Measurements from ENCODE around the gene CCNL1.
"Not testable (repeated sequence)": the region's sequence is repeated elsewhere in the genome, so short reads cannot be mapped to it uniquely, and the experiment has no call there.

Gene CCNL1

DNA sequence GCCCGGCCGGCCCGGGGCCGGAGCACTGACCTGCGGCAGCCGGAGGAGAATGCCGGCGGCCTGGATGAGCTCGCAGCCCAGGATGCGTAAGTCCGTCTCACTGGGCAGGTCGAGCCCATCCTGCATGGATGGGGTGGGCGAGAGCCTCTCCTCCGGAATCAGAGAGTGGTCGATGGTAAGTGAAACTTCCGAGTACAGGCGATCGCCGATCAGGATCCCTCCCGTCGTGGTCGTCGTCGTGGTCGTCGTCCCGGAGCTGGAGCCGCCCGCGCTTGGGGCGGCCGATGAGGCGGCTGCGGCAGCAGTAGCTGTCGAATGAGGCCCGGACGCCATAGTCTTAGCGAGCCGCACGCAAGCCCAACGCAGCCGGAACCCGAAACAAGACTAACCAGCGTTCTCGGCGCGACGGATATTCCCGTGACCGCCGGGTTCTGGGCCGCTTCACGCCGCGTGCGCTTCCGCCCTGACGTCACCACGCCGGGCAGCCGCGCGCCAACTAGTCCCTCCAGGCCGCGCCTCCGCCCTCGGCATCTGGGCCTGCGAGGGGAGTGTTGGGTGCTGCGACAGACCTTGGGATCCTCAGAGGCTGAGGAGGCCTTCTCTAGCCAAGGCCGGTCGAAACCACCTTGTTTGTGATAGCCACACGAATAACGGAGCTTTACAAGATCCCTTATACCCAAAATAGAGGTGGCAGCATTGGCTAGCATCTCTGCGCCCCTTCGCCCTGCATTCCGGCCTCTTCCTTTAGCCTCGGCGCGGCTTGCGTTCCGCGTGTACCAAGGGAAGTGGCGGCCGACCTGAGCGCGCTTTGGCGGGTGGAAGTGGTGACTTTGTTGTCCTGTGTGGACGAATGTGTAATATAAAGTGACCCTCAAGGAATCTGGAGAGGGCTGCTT, at the start of gene CCNL1:
CCNL1 (minus strand) TSS at position 386 of the 896 bp plus-strand sequence; CDS start at position 333, 53 bp downstream.
- peak; percentile 96 for DNase-seq (ENCODE audit: low spot score)

- DNase-seq (ENCODE audit: low spot score): no peak
Measured at GRCh38 chr3:157204880-157205279, 44.9 kb upstream of the CCNL1 start.

DNA sequence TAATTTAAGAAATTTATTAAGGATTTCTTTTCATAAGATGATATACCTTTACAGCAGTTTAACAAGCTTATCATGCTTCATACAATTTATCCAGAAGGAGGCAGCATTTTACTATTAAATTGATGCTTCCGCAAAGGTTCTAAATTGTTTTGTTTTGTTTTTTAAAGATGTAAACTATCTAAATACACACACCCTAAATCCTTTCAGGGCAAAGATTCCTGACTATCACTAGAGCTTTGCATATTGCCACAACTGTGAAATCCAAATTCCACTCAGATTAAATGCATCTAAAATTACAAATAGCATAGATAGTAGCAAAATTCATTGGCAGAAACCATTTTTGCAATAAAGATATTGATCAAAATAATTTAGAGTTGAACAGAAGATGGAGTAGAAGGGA, 44.5 kb upstream of the CCNL1 start:
- DNase-seq (ENCODE audit: low spot score): no peak

- peak; percentile 53 for DNase-seq (ENCODE audit: low spot score)
Measured at GRCh38 chr3:157201648-157202278, 41.8 kb upstream of the CCNL1 start.

- no peak for DNase-seq (ENCODE audit: low spot score)
Measured at GRCh38 chr3:157199841-157200240, 39.9 kb upstream of the CCNL1 start.

DNA sequence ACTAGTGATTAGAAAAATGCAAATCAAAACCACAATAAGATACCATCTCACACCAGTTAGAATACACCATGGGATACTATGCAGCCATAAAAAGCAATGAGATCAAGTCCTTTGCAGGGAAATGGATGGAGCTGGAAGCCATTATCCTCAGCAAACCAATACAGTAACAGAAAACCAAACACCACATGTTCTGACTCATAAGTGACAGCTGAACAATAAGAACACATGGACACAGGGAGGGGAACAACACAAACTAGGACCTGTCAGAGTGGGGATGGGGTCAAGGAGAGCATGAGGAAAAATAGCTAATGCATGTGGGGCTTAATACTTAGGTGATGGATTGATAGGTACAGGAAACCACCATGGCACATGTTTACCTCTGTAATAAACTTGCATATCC, 36.0 kb upstream of the CCNL1 start:
- DNase-seq (ENCODE audit: low spot score): no peak

GRCh38 chr3:157191149-157191548, 31.2 kb upstream of the CCNL1 start:
- DNase-seq (ENCODE audit: low spot score): not testable (repeated sequence)

GRCh38 chr3:157190380-157190872, 30.5 kb upstream of the CCNL1 start:
- DNase-seq (ENCODE audit: low spot score): no peak

- DNase-seq (ENCODE audit: low spot score): no peak
Measured at GRCh38 chr3:157188391-157188790, 28.4 kb upstream of the CCNL1 start.

- DNase-seq (ENCODE audit: low spot score): no peak
Measured at GRCh38 chr3:157182879-157183278, 22.9 kb upstream of the CCNL1 start.

GRCh38 chr3:157180262-157180661, 20.3 kb upstream of the CCNL1 start:
- DNase-seq (ENCODE audit: low spot score): no peak

DNA sequence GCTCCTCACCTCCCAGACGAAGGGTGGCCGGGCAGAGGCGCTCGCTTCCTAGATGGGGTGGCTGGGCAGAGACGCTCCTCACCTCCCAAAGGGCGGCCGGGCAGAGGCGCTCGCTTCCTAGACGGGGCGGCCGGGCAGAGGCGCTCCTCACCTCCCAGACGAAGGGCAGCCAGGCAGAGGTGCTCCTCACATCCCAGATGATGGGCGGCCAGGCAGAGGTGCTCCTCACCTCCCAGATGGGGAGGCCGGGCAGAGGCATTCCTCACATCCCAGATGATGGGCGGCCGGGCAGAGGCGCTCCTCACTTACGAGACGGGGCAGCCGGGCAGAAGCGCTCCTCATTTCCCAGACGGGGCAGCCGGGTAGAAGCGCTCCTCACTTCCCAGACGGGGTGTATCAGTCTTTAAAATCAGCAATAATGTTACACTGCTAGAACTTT, 19.4 kb upstream of the CCNL1 start:
- DNase-seq (ENCODE audit: low spot score): no peak

DNA sequence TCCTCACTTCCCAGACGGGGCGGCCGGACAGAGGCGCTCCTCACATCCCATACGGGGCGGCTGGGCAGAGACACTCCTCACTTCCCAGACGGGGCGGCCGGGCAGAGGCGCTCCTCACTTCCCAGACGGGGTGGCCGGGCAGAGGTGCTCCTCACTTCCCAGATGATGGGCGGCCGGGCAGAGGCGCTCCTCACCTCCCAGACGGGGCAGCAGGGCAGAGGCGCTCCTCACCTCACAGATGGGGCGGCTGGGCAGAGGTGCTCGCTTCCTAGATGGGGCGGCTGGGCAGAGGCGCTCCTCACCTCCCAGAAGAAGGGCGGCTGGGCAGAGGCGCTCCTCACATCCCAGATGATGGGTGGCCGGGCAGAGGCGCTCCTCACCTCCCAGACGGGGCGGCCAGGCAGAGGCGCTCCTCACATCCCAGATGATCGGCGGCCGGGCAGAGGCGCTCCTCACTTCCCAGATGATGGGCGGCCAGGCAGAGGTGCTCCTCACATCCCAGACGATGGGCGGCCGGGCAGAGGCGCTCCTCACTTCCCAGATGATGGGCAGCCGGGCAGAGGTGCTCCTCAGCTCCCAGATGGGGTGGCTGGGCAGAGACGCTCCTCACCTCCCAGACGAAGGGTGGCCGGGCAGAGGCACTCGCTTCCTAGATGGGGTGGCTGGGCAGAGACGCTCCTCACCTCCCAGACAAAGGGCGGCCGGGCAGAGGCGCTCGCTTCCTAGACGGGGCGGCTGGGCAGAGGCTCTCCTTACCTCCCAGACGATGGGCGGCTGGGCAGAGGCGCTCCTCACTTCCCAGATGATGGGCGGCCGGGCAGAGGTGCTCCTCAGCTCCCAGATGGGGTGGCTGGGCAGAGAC, 18.8 kb upstream of the CCNL1 start:
- DNase-seq (ENCODE audit: low spot score): not testable (repeated sequence)

DNA sequence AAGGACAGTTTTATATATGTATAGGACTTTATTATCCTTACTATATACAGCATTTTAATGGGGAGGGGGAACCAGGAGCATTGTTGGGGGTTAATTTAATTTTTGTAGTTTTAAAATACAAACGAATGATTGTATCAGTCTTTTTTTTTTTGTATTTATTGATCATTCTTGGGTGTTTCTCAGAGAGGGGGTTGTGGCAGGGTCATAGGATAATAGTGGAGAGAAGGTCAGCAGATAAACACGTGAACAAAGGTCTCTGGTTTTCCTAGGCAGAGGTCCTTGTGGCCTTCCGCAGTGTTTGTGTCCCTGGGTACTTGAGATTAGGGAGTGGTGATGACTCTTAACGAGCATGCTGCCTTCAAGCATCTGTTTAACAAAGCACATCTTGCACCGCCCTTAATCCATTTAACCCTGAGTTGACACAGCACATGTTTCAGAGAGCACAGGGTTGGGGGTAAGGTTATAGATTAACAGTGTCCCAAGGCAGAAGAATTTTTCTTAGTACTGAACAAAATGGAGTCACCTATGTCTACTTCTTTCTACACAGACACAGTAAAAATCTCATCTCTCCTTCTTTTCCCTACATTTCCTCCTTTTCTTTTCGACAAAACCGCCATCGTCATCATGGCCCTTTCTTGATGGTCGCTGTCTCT, 18.0 kb upstream of the CCNL1 start:
- DNase-seq (ENCODE audit: low spot score): not testable (repeated sequence)

- no peak for DNase-seq (ENCODE audit: low spot score)
Measured at GRCh38 chr3:157176934-157177333, 17.0 kb upstream of the CCNL1 start.

GRCh38 chr3:157175691-157176507, 16.0 kb upstream of the CCNL1 start:
- DNase-seq (ENCODE audit: low spot score): peak; percentile 60

DNA sequence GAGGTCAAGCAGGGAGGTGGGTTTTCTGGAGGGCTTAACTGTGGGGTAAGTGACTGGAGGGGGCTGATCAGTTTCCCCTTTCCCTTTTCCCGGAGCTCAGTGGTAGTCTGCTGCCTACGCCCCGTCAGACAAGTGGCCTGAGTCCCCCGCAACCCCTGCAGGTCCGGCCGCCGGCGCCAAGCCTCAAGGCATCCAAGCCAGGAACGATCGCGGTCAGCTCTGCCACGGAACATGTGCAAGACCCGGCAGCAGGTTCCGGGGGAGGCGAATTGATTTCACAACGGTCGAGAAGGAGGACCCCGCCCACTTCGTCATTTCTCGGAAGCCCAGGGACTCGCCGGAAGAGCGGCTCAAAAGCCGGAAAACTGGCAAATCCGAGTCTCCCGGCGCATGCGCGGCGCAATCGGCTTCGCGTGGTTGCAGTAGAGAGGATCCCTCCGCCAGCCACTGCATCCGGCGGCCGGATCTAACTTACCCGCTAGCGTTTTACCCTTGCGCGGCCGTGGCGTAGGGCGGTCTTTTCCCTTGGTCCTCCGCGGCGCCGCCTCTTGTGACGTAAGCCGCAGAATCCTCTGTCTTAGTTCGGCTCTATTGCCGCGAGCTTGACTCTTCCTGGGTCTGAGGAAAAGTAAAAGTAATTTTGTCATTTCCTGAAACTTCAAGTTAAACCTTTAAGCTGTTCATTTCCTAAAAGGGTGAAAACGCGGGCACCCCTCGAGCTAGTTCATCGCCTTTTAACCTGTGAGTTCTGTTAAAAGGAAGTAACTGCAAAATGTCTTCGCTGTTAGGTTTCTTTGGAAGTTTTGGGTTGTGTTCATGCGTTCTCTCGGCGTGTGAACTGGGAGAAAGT, 14.9 kb upstream of the CCNL1 start:
- DNase-seq (ENCODE audit: low spot score): peak; percentile 95

DNA sequence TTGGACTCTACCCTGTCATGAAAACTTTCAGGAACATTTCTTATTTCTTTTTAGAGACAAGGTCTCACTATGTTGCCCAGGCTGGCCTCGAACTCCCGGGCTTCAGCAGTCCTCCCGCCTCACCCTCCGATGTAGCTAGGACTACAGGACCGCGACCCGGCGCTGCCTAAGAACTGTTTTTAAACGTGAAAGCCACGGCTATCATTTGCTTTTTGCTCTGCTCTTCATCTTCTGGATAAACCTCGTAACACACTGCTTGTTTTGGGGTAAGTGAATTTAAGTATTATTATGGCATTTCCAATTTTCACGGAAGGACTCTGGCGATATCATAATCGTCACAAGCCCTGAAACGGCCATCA, 14.3 kb upstream of the CCNL1 start:
- no peak for DNase-seq (ENCODE audit: low spot score)

DNA sequence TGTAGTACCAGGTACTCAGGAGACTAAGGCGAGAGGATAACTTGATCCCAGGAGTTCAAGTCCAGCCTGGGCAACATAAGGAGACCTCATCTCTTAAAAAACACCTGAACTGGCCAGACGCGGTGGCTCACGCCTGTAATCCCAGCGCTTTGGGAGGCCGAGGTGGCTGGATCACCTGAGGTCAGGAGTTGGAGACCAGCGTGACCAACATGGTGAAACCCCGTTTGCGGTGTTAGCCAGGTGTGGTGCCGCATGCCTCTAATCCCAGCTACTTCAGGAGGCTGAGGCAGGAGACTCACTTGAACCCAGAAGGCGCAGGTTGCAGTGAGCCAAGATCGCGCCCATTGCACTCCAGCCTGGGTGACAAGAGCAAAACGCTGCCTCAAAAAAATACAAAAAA, 13.4 kb upstream of the CCNL1 start:
- not testable (repeated sequence) for DNase-seq (ENCODE audit: low spot score)

DNA sequence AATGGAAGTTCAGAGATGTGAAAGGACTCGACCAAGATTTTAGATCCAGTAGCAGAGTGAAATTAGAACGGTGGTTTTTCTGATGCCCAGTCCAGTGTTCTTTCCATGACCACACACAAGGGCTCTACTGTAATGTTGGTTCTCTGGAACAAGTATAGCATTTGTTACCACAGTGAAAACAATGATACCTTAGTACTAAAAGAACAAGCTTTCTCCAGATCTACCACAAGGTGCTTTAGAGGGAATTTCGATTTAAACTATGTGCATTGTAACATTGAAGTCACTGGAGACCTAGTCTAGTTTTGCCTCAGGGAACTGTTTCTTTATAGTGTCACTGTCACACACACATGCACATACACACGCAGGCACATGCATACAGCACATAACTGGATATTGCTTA, 12.8 kb upstream of the CCNL1 start:
- DNase-seq (ENCODE audit: low spot score): no peak
